Mesodermal cell (in vitro differentiated cells): Measurements from ENCODE around the gene CSNK1G3.
"Not testable (repeated sequence)": the region's sequence is repeated elsewhere in the genome, so short reads cannot be mapped to it uniquely, and the experiment has no call there.

Source experiments
- H3K27ac ChIP-seq: 2 replicates; pipeline ENCODE4 v1.7.0; 2013; ENCODE audit warnings: mild to moderate bottlenecking, low read depth, low read length, moderate library complexity; ENCODE audit not compliant: severe bottlenecking
- H3K36me3 ChIP-seq: 2 replicates; pipeline ENCODE4 v1.7.1; 2013; ENCODE audit warnings: mild to moderate bottlenecking, low read length, moderate library complexity; ENCODE audit not compliant: control insufficient read depth, insufficient read depth
- H3K4me1 ChIP-seq: one replicate; pipeline ENCODE4 v1.7.1; 2013; ENCODE audit warnings: mild to moderate bottlenecking, low read length; ENCODE audit not compliant: insufficient read depth, control insufficient read depth, poor library complexity, severe bottlenecking
- H3K4me3 ChIP-seq: 2 replicates; pipeline ENCODE4 v1.7.0; 2013; ENCODE audit warnings: low read length, control low read depth, mild to moderate bottlenecking; ENCODE audit not compliant: insufficient read depth, poor library complexity, severe bottlenecking; ENCODE audit errors: extremely low read depth
- H3K9me3 ChIP-seq: 2 replicates; pipeline ENCODE4 v1.7.1; 2013; ENCODE audit warnings: mild to moderate bottlenecking, low read length, moderate library complexity; ENCODE audit not compliant: control insufficient read depth
- WGBS, 2 experiments: methylation state at CpG; one replicate each; pipeline ENCODE4 v1.1.5; 2013; ENCODE audit warnings: missing lambda C conversion rate in 2 of 2; ENCODE audit not compliant: insufficient coverage in 2 of 2; 5-methylcytosine and 5-hydroxymethylcytosine counted together

Gene CSNK1G3

DNA sequence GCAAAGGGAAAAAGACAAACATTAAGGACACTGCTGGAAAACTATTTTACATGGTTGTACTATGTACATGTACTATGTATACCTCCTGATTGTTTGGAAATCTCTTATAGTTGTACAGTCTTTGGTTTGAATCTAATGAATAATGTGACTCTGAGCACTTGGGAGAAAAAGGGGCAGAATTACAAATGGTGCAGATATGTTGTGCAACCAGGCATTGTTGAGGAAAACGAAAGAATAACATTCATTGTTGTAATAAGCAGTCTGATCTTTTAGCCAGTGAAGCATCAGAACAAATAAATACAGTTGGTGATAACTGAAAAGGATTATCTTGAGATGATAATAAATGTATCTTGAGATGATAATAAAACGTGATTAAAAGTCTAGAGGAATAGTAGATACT, 87.2 kb downstream of the CSNK1G3 start:
- Histone ChIP-seq H3K9me3 (no peaks in the 10 kb centered on the region), H3K36me3 (peaks cover 23% of the 10 kb centered on the region), H3K27ac (no peak overlapping the region), H3K4me3 (no peak overlapping the region), H3K4me1 (no peaks in the 10 kb centered on the region)
- 80 to 100% methylated on average over 1 of the region's 2 CpGs for WGBS, 2 experiments

GRCh38 chr5:123601610-123602009, 89.6 kb downstream of the CSNK1G3 start:
- no peaks in the 10 kb centered on the region for H3K4me1 ChIP-seq
- H3K36me3 ChIP-seq, result peaks cover 21% of the 10 kb centered on the region
- H3K9me3 ChIP-seq, result no peaks in the 10 kb centered on the region
- no peak overlapping the region for H3K27ac ChIP-seq
- WGBS, 2 experiments, result 93 to 100% methylated on average over 1 of the region's 2 CpGs
- H3K4me3 ChIP-seq, result no peak overlapping the region

GRCh38 chr5:123605822-123606221, 93.8 kb downstream of the CSNK1G3 start:
- Histone ChIP-seq H3K4me1 (no peaks in the 10 kb centered on the region), H3K36me3 (peaks cover 35% of the 10 kb centered on the region), H3K4me3 (no peak overlapping the region), H3K9me3 (no peaks in the 10 kb centered on the region), H3K27ac (no peak overlapping the region)

DNA sequence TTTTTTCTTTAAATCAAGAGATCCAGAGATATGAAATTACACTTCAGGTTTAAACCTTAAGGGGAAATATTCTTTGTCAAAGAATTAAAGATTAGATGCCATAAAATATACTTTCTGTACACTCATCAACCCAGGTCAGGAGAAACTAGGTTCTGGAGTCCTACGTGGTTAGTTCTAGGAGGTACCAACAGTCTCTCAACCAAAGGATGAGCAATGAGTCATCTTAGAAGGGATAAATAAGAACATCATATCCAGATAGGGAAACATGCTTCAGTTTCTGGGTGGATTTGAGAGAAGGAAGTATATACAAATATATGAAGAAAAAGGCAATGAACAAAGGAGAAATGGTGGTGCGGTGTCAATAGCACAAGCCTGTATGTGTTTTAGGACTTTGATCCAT, 98.2 kb downstream of the CSNK1G3 start:
- H3K4me3 ChIP-seq, result no peak overlapping the region
- H3K9me3 ChIP-seq, result no peaks in the 10 kb centered on the region
- H3K4me1 ChIP-seq, result no peaks in the 10 kb centered on the region
- no peak overlapping the region for H3K27ac ChIP-seq
- peaks cover 46% of the 10 kb centered on the region for H3K36me3 ChIP-seq
- 100% methylated on average over 1 of the region's 2 CpGs; no CpG with 5 or more reads in 1 of the 2 experiments for WGBS, 2 experiments

GRCh38 chr5:123610665-123611405, 98.9 kb downstream of the CSNK1G3 start:
- peaks cover 49% of the 10 kb centered on the region for H3K36me3 ChIP-seq
- no peaks in the 10 kb centered on the region for H3K4me1 ChIP-seq
- H3K27ac ChIP-seq, result no peak overlapping the region
- 60% methylated on average over 1 of the region's 5 CpGs; no CpG with 5 or more reads in 1 of the 2 experiments for WGBS, 2 experiments
- H3K4me3 ChIP-seq, result no peak overlapping the region
- no peaks in the 10 kb centered on the region for H3K9me3 ChIP-seq

GRCh38 chr5:123611406-123611709, 99.4 kb downstream of the CSNK1G3 start:
- H3K27ac ChIP-seq, result no peak overlapping the region
- no CpG with 5 or more reads among the region's 1 CpG for WGBS, 2 experiments
- H3K4me3 ChIP-seq, result no peak overlapping the region
- no peaks in the 10 kb centered on the region for H3K4me1 ChIP-seq
- no peaks in the 10 kb centered on the region for H3K9me3 ChIP-seq
- peaks cover 49% of the 10 kb centered on the region for H3K36me3 ChIP-seq

- H3K9me3 ChIP-seq, result peaks cover 5% of the 10 kb centered on the region
- peaks cover 32% of the 10 kb centered on the region for H3K36me3 ChIP-seq
- no peak overlapping the region for H3K4me3 ChIP-seq
- H3K27ac ChIP-seq, result no peak overlapping the region
- no peaks in the 10 kb centered on the region for H3K4me1 ChIP-seq
Measured at GRCh38 chr5:123617561-123617960, 105.6 kb downstream of the CSNK1G3 start.

DNA sequence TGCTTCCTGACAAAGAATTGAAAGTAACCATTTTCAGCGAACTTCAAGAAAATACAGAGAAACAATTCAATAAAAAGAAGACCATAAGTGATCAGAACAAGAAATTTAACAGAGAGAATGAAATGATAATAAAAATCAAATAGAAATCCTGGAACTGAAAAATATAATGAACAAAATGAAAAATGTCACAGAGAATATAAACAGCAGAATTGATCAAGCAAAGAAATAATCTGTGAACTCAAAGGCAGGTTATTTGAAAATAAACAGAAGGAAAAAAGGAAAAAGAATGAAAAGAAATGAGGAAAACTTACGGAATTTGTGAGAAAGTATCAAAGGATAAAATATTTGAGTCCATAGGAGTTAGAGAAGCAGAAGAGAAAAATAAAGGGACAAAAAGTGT, 114.1 kb downstream of the CSNK1G3 start:
- no peak overlapping the region for H3K4me3 ChIP-seq
- H3K4me1 ChIP-seq, result no peaks in the 10 kb centered on the region
- H3K36me3 ChIP-seq, result no peaks in the 10 kb centered on the region
- H3K27ac ChIP-seq, result no peak overlapping the region
- WGBS, 2 experiments, result 100% methylated on average over 1 of the region's 2 CpGs
- H3K9me3 ChIP-seq, result peaks cover 17% of the 10 kb centered on the region

- Histone ChIP-seq H3K27ac (no peak overlapping the region), H3K36me3 (no peaks in the 10 kb centered on the region), H3K4me3 (no peak overlapping the region), H3K4me1 (no peaks in the 10 kb centered on the region), H3K9me3 (peaks cover 17% of the 10 kb centered on the region)
- 88 to 98% methylated on average over 8 of the region's 10 CpGs for WGBS, 2 experiments
Measured at GRCh38 chr5:123628860-123629544, 117.0 kb downstream of the CSNK1G3 start.

- Histone ChIP-seq H3K4me3 (no peak overlapping the region), H3K36me3 (no peaks in the 10 kb centered on the region), H3K9me3 (peaks cover 4% of the 10 kb centered on the region), H3K27ac (no peak overlapping the region), H3K4me1 (no peaks in the 10 kb centered on the region)
- 89 to 93% methylated on average over 16 to 19 of the region's 21 CpGs for WGBS, 2 experiments
Measured at GRCh38 chr5:123636006-123636405, 124.0 kb downstream of the CSNK1G3 start.

GRCh38 chr5:123637028-123637427, 125.1 kb downstream of the CSNK1G3 start:
- H3K4me1 ChIP-seq, H3K36me3 ChIP-seq, H3K4me3 ChIP-seq, H3K9me3 ChIP-seq, H3K27ac ChIP-seq: not testable (repeated sequence)
- WGBS, 2 experiments, result 94 to 95% methylated on average over 4 to 8 of the region's 10 CpGs
